ENCODE data around the gene PERM1.

The PERM1 gene

GRCh38 chr1:927748-928147, 54.1 kb downstream of the PERM1 start:
- FAIRE-seq (no peak), DNase-seq (ENCODE audit: insufficient read length, low spot score) (no peak)
- TF ChIP-seq CTCF (IDR thresholded peaks at IDR 0.05; ENCODE audit: insufficient read depth, missing control alignments): no peak

GRCh38 chr1:927234-927633, 54.7 kb downstream of the PERM1 start:
- no peak for DNase-seq (ENCODE audit: insufficient read length, low spot score)
- TF ChIP-seq CTCF (IDR thresholded peaks at IDR 0.05; ENCODE audit: insufficient read depth, missing control alignments): no peak
- FAIRE-seq: no peak

- no peak for TF ChIP-seq CTCF (IDR thresholded peaks at IDR 0.05; ENCODE audit: insufficient read depth, missing control alignments)
- no peak for FAIRE-seq
- no peak for DNase-seq (ENCODE audit: insufficient read length, low spot score)
These were observed 56.1 kb downstream of the PERM1 start for GRCh38 chr1:925561-926421.

All from D721Med (cell line).